ENCODE results near the gene LHX4. TPM values are rescaled to one million over a fixed set of nuclear protein-coding genes. Genes with fewer than 3 reads are reported as not detected.

LHX4 gene
- total RNA-seq, 2 donors from 2014 or later = not detected

GRCh38 chr1:180248731-180249681, 18.9 kb downstream of the LHX4 start:
- no peak for ATAC-seq

DNA sequence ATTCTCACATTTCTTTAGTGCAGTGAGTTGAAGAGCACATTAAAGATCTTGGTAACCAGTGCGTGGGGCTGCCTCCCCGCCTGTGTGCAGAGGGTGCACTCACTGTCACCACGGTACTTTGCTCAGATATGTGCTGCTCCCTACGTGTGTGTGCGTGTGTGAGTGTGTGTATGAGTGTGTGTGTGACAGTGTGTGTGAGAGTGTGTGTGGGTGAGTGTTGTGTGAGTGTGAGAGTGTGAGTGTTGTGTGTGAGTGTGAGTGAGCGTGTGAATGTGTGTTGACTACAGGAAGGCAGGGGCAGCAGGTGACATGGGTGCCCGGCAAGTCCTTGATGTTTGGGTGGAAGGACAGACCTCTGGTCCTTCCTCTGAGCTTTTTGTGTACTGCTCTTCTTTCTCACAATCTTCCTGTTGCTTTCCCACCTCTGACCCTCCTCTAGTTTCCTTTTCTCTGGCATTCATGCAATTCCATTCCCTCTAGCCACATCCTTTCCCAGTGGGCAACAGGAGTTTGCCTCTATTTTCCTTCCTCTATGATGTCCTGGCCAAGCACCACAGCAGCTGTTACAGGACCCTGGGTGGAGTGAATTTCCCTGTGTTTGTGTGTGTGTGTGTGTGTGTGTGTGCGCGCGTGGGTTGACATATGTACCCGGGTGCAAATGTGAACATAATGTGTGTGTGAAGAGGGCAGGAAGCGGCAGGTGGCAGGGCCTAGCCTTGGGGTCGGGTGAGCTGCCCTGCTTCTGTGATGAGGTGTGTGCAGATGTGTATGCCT, 19.8 kb downstream of the LHX4 start:
- WGBS, 2 donors = 75 to 83% methylated on average over 13 of the region's 13 CpGs
- Histone ChIP-seq H3K36me3 (replicated peaks in 1 of 2; ENCODE audit: insufficient read depth in 1 of 2, low read depth in 2 of 2) (no peaks in the 10 kb centered on the region), H3K27me3 (no peaks in the 10 kb centered on the region), H3K4me1 (peaks cover 12% of the 10 kb centered on the region), H3K4me3 (no peak overlapping the region), H3K27ac (no peak overlapping the region), H3K9me3 (no peaks in the 10 kb centered on the region)
- TF ChIP-seq, protein P1, sequence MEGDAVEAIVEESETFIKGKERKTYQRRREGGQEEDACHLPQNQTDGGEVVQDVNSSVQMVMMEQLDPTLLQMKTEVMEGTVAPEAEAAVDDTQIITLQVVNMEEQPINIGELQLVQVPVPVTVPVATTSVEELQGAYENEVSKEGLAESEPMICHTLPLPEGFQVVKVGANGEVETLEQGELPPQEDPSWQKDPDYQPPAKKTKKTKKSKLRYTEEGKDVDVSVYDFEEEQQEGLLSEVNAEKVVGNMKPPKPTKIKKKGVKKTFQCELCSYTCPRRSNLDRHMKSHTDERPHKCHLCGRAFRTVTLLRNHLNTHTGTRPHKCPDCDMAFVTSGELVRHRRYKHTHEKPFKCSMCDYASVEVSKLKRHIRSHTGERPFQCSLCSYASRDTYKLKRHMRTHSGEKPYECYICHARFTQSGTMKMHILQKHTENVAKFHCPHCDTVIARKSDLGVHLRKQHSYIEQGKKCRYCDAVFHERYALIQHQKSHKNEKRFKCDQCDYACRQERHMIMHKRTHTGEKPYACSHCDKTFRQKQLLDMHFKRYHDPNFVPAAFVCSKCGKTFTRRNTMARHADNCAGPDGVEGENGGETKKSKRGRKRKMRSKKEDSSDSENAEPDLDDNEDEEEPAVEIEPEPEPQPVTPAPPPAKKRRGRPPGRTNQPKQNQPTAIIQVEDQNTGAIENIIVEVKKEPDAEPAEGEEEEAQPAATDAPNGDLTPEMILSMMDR (IDR thresholded peaks at IDR 0.05) = no peak
- TF ChIP-seq POLR2A (IDR thresholded peaks at IDR 0.05) = no peak
- DNase-seq (no peak), ATAC-seq (no peak)
- intact Hi-C loops (cut with DNase I) = loop anchor here (10.0 kb wide), 1 partner anchor 235 kb away; no protein-coding TSS in a partner anchor

More at GRCh38 chr1:180248731-180249681, 18.9 kb downstream of the LHX4 start:
- Histone ChIP-seq H3K36me3 (replicated peaks in 1 of 2; ENCODE audit: insufficient read depth in 1 of 2, low read depth in 2 of 2) (no peaks in the 10 kb centered on the region), H3K27ac (no peak overlapping the region), H3K4me3 (no peak overlapping the region), H3K4me1 (peaks cover 4% of the 10 kb centered on the region), H3K9me3 (no peaks in the 10 kb centered on the region), H3K27me3 (no peaks in the 10 kb centered on the region)
- intact Hi-C loops (cut with DNase I) = no loop called here
- TF ChIP-seq, protein P1 (IDR thresholded peaks at IDR 0.05) = no peak
- TF ChIP-seq POLR2A (IDR thresholded peaks at IDR 0.05) = no peak
- WGBS, 2 donors = 67 to 79% methylated on average over 10 to 11 of the region's 11 CpGs
- no peak for DNase-seq

GRCh38 chr1:180250499-180250770, 20.4 kb downstream of the LHX4 start:
- ATAC-seq = no peak
- no peak for DNase-seq
- Histone ChIP-seq H3K9me3 (no peaks in the 10 kb centered on the region), H3K36me3 (replicated peaks in 1 of 2; ENCODE audit: insufficient read depth in 1 of 2, low read depth in 2 of 2) (no peaks in the 10 kb centered on the region), H3K4me1 (peaks cover 12% of the 10 kb centered on the region), H3K27ac (no peak overlapping the region), H3K4me3 (no peak overlapping the region), H3K27me3 (no peaks in the 10 kb centered on the region)
- TF ChIP-seq POLR2A (IDR thresholded peaks at IDR 0.05) = no peak
- TF ChIP-seq, protein P1 (IDR thresholded peaks at IDR 0.05) = no peak
- intact Hi-C loops (cut with DNase I) = loop anchor here (10.0 kb wide), 1 partner anchor 234 kb away; no protein-coding TSS in a partner anchor
- WGBS, 2 donors = 84 to 89% methylated on average over 6 to 7 of the region's 7 CpGs

- no peak for TF ChIP-seq POLR2A (IDR thresholded peaks at IDR 0.05)
- TF ChIP-seq, protein P1 (IDR thresholded peaks at IDR 0.05) = no peak
- Histone ChIP-seq H3K4me3 (no peak overlapping the region), H3K9me3 (no peaks in the 10 kb centered on the region), H3K4me1 (peaks cover 12% of the 10 kb centered on the region), H3K36me3 (replicated peaks in 1 of 2; ENCODE audit: insufficient read depth in 1 of 2, low read depth in 2 of 2) (no peaks in the 10 kb centered on the region), H3K27ac (no peak overlapping the region), H3K27me3 (no peaks in the 10 kb centered on the region)
- ATAC-seq = no peak
- intact Hi-C loops (cut with DNase I) = loop anchor here (10.0 kb wide), 1 partner anchor 234 kb away; no protein-coding TSS in a partner anchor
- no peak for DNase-seq
- WGBS, 2 donors = 84 to 88% methylated on average over 16 of the region's 16 CpGs
Measured at GRCh38 chr1:180250883-180251509, 20.9 kb downstream of the LHX4 start.

Measured in body of pancreas (tissue), 4 donors.